HG02798 (cell line): ENCODE data around the gene MYO5B.
"Not testable (repeated sequence)": the region's sequence is repeated elsewhere in the genome, so short reads cannot be mapped to it uniquely, and the experiment has no call there.

Experiments
- ATAC-seq: cut with Tn5 transposase; IDR thresholded peaks from one replicate; pipeline ENCODE4 v1.9.1; 2021; ENCODE audit warnings: mild to moderate bottlenecking; ENCODE audit not compliant: unreplicated experiment, poor library complexity

Gene MYO5B

DNA sequence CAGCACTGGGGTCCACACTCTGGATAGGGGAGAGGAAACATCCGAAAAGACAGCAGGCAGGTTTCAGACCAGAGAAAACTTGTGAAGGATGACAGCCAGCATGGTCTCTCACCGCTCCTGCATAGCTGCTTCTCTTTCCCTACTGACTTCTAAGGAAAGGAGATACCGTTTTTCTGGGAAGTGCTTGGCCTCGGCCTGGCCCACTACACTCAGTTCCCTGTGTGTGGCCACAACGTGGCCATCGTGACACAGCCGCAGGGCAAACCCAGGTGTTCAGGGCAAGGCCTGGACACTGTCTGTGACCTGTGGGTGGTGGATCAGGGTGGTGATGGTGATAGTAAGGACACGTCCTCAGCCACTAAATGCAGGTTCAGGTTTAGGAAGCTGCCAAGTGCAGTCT, 347.4 kb downstream of the MYO5B start:
- ATAC-seq, result no peak

DNA sequence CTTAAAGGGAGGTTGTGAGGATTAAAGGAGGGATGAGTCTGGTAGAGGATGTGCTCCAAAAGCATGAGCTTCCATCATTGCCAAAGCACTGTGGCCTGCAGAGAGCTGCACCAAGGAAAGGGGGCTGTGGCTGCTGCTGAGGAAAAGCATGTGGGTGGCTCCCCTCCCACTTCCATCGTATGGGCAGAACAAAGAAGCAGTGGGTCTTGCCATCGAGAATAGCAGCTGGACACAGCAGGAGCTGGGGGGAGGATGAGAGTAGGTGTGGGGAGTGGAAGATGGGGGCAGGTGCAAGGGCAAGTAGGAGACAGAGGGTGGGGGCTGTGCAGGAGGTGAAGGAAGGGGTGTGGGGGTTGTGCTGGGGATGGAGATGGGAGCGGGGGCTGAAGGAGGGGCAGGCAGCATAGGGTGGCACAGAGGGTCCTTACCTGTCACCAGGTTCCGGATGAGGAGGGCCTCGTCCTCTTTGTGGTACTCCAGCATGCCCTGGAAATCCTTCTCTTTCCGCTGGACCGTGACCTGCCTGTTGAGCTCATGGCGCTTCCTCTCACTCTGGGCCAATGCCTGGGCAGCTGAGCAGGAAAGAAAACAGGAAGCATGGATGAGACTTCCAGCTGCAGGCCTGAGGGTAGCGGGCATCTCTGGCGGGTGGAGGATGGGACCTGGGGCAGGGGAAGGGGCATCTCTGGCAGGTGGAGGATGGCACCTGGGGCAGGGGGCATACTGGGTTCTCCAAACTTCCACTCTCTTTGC, 348.1 kb downstream of the MYO5B start:
- no peak for ATAC-seq

- no peak for ATAC-seq
Observed at GRCh38 chr18:49846361-49846662, 348.6 kb downstream of the MYO5B start.

DNA sequence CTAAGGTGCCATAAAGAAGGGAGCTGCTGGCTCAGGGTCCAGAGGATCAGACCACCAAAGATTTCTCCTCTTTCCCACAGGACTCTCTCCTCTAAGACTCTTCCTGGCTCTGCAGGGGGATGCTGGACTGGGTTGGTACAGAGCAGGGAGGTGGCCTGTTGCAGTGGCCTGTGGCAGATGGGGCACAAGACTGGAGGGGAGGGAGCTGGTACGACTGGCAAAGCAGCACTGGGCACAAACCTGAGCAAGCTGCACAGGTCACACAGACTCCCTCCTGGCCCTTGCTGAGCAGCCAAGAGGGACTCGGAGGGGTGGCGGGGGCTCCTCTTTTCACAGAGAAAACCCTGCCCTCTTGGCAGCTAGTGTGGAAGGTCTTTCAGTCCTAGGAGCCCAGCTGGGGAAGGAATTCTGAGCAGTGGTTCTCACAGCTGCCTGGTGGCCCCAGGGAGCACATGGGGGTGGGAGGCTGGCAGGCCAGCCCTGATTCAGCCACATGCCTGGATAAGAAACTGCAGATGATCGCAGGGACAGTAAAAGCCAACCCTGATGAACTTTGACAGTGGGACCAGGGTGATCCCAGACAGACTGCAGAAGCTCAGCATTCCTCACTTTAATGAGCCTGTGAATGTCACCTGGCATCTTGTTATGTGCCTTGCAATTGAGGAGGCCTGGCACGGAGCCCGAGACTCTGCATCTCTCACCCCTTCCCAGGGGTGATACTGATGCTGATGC, 349.2 kb downstream of the MYO5B start:
- no peak for ATAC-seq

GRCh38 chr18:49844903-49845302, 350.0 kb downstream of the MYO5B start:
- no peak for ATAC-seq

DNA sequence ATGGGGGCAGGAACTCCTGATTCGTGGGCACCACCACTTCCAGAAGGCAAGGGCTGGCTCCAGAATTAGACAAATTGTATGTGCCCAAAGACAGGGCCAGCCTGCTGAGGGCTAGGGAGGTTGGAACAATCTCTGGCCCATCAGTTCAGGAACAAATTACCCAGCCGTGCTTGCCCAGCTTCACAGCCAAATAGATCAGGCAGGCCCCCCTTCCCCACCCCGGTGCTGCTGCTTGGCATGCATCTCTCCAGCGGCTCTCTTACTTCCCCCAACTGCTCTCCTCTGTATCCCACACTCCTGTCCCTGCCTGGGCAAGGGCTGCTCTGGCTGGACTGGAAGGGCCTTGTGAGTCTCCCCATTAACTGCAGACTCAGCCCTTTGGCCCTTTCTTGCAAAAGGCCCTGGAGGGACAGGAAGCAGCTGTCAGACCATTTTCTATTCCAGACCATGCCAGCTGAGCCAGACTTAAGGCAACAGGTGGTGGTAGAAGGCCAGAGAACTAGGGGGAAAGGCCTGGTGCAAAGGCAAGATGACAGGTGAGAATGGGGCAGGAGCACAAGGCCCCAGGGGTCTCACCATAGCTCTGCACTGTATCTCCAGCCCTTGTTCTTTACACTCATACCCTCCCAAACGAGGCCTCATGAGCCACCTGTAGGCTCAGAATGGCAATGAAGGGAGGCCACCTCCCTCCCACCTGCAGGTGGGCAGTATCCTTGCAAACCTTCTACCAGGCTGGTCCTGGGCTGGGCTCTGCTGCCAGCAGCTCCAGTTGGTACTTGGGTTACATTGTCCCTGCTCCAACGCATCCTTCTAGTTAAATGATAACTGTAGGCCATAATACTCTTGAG, 350.9 kb downstream of the MYO5B start:
- no peak for ATAC-seq

- no peak for ATAC-seq
Observed at GRCh38 chr18:49843131-49843530, 351.8 kb downstream of the MYO5B start.

- ATAC-seq, result no peak
Observed at GRCh38 chr18:49842656-49843055, 352.3 kb downstream of the MYO5B start.

GRCh38 chr18:49841236-49842217, 353.4 kb downstream of the MYO5B start:
- ATAC-seq, result no peak

- no peak for ATAC-seq
Observed at GRCh38 chr18:49839012-49839411, 355.9 kb downstream of the MYO5B start.

- no peak for ATAC-seq
Observed at GRCh38 chr18:49838381-49838780, 356.6 kb downstream of the MYO5B start.

- ATAC-seq, result no peak
Observed at GRCh38 chr18:49837889-49838288, 357.1 kb downstream of the MYO5B start.

DNA sequence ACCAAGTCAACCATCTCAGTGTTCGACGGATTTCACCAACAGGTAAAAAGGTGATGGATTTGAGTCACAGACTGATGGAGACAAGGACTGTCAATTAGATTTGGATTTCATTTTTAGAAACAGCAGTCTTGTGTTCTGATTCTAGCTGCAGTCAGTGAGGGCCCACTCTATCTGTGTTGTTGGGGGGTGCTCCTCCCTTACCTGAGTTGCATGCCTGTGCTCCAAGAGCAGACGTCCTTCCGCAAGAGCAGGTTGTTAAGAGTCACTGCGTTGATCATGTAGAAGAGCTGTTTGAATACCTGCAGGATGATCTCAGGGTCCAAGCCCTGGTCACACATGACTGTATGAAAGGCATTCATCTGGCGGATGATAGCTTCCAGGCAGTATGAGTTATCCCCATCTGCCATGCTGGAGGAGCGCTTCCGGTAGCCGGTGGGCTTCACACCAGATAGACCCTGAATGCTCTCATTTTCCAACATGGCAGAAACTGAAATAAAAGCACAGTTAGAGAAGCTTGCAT, 357.6 kb downstream of the MYO5B start:
- not testable (repeated sequence) for ATAC-seq

- ATAC-seq, result no peak
Observed at GRCh38 chr18:49835405-49835804, 359.5 kb downstream of the MYO5B start.

GRCh38 chr18:49834258-49834657, 360.7 kb downstream of the MYO5B start:
- ATAC-seq, result no peak

GRCh38 chr18:49833814-49834213, 361.1 kb downstream of the MYO5B start:
- no peak for ATAC-seq

DNA sequence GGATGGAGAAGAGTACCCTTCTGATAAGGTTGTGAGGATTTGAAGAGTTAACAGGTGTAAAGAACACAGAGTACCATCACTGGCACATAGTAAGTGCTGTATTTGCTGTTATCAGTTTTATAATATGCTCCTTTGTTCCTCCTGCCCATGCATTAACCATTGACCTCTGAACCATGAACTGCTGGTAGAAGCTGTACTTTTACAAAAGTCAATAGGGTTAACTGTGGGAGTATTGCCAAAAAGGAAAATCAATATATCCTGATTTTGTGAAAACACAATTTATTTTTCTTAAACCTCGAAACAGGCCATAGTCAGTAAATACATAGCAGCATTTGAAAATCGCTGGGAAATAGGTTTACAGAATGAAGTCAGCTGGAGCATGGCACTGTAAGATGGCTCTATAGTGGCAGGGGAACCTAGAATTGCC, 362.7 kb downstream of the MYO5B start:
- ATAC-seq, result no peak

GRCh38 chr18:49827996-49828395, 367.0 kb downstream of the MYO5B start:
- ATAC-seq, result no peak

DNA sequence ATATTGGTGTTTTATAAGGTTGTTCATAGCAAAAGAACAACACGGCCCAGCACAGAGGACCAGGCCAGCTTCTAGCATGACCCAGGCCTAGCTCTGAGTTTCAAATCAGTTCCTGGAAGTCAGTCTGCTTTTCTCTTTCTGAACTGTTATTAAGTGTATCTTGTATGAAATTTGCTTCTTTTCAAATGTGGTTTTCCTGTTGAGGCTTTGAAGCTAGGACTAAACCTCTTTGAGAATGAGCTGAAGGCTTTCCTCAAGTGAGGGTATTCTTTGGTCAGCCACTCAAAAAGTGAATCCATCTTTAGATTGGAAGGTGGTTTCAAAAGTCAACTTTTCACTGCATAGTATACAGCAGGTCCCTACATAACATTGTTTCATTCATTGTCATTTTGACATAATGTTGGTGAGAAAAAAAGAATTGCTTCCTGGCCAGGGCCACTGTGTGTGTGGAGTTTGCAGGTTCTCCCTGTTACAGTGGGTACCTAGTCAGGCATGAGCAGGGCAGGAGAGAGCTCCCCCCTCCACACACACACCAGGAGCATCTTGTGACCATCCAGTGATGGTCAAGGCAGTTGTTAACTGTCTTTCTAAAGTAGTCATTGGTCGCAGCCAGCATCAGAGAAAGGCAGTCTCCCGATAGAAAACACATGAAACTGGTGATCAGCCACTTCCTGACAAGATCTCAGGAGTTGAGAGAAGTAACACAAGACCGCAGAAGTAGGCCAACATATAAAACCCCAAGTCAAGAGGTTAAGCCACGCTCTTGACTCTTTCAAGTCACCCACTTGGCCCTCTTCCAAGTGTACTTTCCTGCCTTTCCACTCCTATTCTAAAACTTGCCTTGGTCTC, 374.9 kb downstream of the MYO5B start:
- no peak for ATAC-seq
